ENCODE measurements around the gene FOXN4. TPM values are rescaled to one million over a fixed set of nuclear protein-coding genes. Genes with fewer than 3 reads are reported as not detected.
A peak's percentile ranks its signal among the peaks of the same experiment; 100 is the strongest.

The FOXN4 gene
- total RNA-seq, 1 experiment from 2014 or later = 0.52 TPM

DNA sequence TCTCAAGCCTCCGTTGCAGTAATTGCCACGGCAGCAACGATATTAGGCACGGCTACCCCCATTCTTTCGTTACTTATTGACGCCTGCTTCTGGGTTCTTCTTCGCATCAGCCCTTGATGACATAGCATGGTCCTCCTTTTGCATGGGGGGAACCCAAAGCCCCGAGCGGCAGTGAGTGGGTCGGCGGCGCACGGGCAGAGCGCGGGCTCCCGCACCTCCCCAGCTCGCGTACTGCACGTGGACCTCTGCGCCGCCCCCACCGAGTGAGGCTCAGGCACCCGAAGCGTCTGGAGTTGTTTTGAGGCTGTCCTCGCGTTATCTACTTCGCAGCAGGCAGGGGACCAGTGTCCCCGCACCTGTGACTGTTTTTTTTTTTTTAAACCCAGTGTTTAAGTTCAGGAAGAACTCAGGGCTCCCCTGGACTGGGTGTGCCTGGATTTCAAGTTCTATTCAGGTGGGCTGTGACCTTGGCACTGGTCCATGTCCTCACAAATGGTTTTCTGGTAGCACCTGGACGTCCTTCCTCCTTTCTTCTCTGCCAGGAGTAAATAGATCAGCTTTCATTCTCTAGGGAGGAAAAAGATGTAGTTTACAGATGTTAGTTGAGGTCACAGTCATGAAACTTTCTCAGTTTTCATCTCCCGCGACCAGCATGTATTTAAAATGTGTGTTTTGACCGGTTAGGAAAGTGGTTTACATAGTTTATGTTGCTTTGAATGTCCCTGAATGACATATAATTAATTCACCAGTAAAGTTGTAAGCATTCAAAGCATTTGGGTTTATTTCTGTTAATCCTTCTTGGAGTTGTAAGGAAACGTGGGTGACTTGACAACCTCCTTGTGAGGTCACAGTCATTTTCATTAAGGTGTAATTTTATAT lies 1.4 kb upstream of the FOXN4 start:
- peaks cover 2 to 17% of the 10 kb centered on the region in 2 experiments; a peak in 3 of 4 replicates for H3K4me1 ChIP-seq (ENCODE audit: control insufficient read depth in 1 of 2, insufficient read depth in 2 of 2, low read length in 2 of 2)
- H3K27ac ChIP-seq (ENCODE audit: low read depth, low read length) = no peak overlapping the region; the same call in 1 of the 2 replicates
- TF ChIP-seq SP1 (IDR thresholded peaks at IDR 0.05; ENCODE audit: low read depth) (no peak), MAX (IDR thresholded peaks at IDR 0.05) (peak; percentile 68), POLR2A (IDR thresholded peaks at IDR 0.05; ENCODE audit: borderline replicate concordance, extremely low read depth, insufficient read depth, insufficient read length) (no peak), ATF3 (IDR thresholded peaks at IDR 0.05) (no peak)
- peak overlapping the region; percentile 35 to 53 for H3K4me3 ChIP-seq (replicated peaks in 1 of 2; ENCODE audit: low read depth in 1 of 2, low read length in 2 of 2)
- H3K9ac ChIP-seq (ENCODE audit: low read length) = no peak overlapping the region
- DNase-seq (ENCODE audit: low read depth, low spot score) (no peak), ATAC-seq (peak; percentile 58)
- peak overlapping the region; percentile 70 for H2AFZ ChIP-seq (ENCODE audit: low read depth, low read length, poor library complexity, severe bottlenecking)
- no peaks in the 10 kb centered on the region for H4K20me1 ChIP-seq (ENCODE audit: insufficient read depth)
- peaks cover 15% of the 10 kb centered on the region; the same call in 1 of the 2 replicates for H3K27me3 ChIP-seq (ENCODE audit: insufficient read depth, low read length)
- RAD21 ChIA-PET (ENCODE audit: low non-redundant PET in 1 of 2, low total read pairs in 2 of 2, uncharacterized antibody in 2 of 2, unreplicated experiment in 2 of 2) = no interaction called here
- no peaks in the 10 kb centered on the region for H3K9me3 ChIP-seq (ENCODE audit: control insufficient read depth in 1 of 2, insufficient read depth in 1 of 2, low read depth in 1 of 2, low read length in 2 of 2)
- no peaks in the 10 kb centered on the region for H3K9me2 ChIP-seq (ENCODE audit: insufficient read depth)
- CTCF ChIA-PET = no interaction called here
- peak overlapping the region; percentile 80 for H3K4me2 ChIP-seq (ENCODE audit: low read length)
- intact Hi-C loops (cut with micrococcal nuclease) = no loop called here
- POLR2A ChIA-PET = no interaction called here
- BruUV-seq (replicated peaks) = no TSS peak
- H3K36me3 ChIP-seq (ENCODE audit: control insufficient read depth in 1 of 2, insufficient read depth in 2 of 2, low read length in 2 of 2) = no peaks in the 10 kb centered on the region
- H3K79me2 ChIP-seq (ENCODE audit: insufficient read depth, low read length) = no peaks in the 10 kb centered on the region

DNA sequence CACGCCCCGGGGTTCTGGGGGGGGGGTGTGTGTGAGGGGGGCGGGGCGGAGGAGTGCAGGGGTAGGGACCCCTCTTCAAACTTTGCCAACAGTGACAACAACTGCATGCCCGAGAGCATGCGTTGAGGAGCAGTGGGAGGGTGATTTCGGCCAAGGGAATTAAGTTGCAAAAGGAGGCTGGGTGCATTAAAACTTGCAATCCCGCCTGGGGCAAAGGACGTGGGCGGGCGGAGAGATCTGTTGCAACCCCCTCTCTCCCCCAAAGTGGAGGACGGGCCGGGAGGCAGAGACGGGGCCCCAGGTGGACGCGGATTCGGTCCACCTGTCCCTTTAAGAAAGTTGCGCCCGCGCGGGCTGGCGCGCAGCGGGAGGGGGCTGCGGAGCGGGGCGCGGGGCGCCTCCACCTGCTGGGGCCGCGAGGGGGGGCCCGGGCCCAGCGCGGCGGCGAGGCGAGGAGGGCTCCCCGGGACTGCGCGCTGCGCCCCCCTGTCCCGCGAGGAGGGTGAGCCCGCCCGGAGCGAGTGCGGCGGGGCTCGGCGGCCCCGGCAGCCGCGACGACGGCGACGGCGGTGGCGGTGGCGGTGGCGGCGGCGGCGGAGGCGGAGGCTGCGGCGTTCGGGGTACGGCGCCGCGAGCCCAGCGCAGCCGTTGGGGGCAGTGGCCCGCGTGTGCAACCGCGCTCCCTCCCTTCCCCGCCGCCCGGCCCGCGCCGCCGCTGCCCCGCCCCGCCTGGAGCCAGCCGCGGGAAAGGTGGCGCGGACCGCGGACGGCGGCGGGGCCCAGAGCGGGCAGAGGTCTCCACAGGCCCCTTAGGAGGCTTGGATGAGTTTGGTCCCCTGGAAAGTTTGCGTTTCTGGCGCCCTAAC lies 530 bp upstream of the FOXN4 start:
- intact Hi-C loops (cut with micrococcal nuclease) = no loop called here
- POLR2A ChIA-PET = interaction anchor here (1.5 kb wide), 1 partner anchor 155 kb away, joined by 4 read pairs; no protein-coding TSS in a partner anchor
- Histone ChIP-seq H4K20me1 (ENCODE audit: insufficient read depth) (no peaks in the 10 kb centered on the region), H2AFZ (ENCODE audit: low read depth, low read length, poor library complexity, severe bottlenecking) (peak overlapping the region; percentile 88), H3K27me3 (ENCODE audit: insufficient read depth, low read length) (peaks cover 15% of the 10 kb centered on the region; the same call in 1 of the 2 replicates), H3K4me1 (ENCODE audit: control insufficient read depth in 1 of 2, insufficient read depth in 2 of 2, low read length in 2 of 2) (peaks cover 2 to 17% of the 10 kb centered on the region in 2 experiments; a peak in 3 of 4 replicates), H3K9me2 (ENCODE audit: insufficient read depth) (no peaks in the 10 kb centered on the region), H3K9ac (ENCODE audit: low read length) (no peak overlapping the region), H3K27ac (ENCODE audit: low read depth, low read length) (peak overlapping the region; percentile 6; the same call in 1 of the 2 replicates), H3K79me2 (ENCODE audit: insufficient read depth, low read length) (no peaks in the 10 kb centered on the region), H3K36me3 (ENCODE audit: control insufficient read depth in 1 of 2, insufficient read depth in 2 of 2, low read length in 2 of 2) (no peaks in the 10 kb centered on the region), H3K4me2 (ENCODE audit: low read length) (peak overlapping the region; percentile 97), H3K9me3 (ENCODE audit: control insufficient read depth in 1 of 2, insufficient read depth in 1 of 2, low read depth in 1 of 2, low read length in 2 of 2) (no peaks in the 10 kb centered on the region), H3K4me3 (replicated peaks in 1 of 2; ENCODE audit: low read depth in 1 of 2, low read length in 2 of 2) (peak overlapping the region; percentile 52 to 61)
- DNase-seq (ENCODE audit: low read depth, low spot score) = no peak
- RAD21 ChIA-PET (ENCODE audit: low non-redundant PET in 1 of 2, low total read pairs in 2 of 2, uncharacterized antibody in 2 of 2, unreplicated experiment in 2 of 2) = no interaction called here
- CTCF ChIA-PET = interaction anchor here (1.3 kb wide), 1 partner anchor 123 kb away, joined by 4 read pairs; no protein-coding TSS in a partner anchor
- no TSS peak for BruUV-seq (replicated peaks)
- peak; percentile 74 for ATAC-seq
- no peak for TF ChIP-seq SP1 (IDR thresholded peaks at IDR 0.05; ENCODE audit: low read depth)
- TF ChIP-seq TCF7L2 (IDR thresholded peaks at IDR 0.05; ENCODE audit: borderline replicate concordance, extremely low read depth, insufficient read depth, insufficient read length) = peak; percentile 11
- TF ChIP-seq, protein P1, sequence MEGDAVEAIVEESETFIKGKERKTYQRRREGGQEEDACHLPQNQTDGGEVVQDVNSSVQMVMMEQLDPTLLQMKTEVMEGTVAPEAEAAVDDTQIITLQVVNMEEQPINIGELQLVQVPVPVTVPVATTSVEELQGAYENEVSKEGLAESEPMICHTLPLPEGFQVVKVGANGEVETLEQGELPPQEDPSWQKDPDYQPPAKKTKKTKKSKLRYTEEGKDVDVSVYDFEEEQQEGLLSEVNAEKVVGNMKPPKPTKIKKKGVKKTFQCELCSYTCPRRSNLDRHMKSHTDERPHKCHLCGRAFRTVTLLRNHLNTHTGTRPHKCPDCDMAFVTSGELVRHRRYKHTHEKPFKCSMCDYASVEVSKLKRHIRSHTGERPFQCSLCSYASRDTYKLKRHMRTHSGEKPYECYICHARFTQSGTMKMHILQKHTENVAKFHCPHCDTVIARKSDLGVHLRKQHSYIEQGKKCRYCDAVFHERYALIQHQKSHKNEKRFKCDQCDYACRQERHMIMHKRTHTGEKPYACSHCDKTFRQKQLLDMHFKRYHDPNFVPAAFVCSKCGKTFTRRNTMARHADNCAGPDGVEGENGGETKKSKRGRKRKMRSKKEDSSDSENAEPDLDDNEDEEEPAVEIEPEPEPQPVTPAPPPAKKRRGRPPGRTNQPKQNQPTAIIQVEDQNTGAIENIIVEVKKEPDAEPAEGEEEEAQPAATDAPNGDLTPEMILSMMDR (IDR thresholded peaks at IDR 0.05 in 2 of 3, conservative IDR thresholded peaks at IDR 0.05 in 1 of 3; ENCODE audit: borderline replicate concordance in 1 of 3, insufficient read depth in 1 of 3, low read depth in 2 of 3, low read length in 2 of 3) = no peak
- TF ChIP-seq POLR2AphosphoS5 (IDR thresholded peaks at IDR 0.05; ENCODE audit: low read depth, low read length) = no peak
- TF ChIP-seq, protein P2, sequence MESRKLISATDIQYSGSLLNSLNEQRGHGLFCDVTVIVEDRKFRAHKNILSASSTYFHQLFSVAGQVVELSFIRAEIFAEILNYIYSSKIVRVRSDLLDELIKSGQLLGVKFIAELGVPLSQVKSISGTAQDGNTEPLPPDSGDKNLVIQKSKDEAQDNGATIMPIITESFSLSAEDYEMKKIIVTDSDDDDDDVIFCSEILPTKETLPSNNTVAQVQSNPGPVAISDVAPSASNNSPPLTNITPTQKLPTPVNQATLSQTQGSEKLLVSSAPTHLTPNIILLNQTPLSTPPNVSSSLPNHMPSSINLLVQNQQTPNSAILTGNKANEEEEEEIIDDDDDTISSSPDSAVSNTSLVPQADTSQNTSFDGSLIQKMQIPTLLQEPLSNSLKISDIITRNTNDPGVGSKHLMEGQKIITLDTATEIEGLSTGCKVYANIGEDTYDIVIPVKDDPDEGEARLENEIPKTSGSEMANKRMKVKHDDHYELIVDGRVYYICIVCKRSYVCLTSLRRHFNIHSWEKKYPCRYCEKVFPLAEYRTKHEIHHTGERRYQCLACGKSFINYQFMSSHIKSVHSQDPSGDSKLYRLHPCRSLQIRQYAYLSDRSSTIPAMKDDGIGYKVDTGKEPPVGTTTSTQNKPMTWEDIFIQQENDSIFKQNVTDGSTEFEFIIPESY (IDR thresholded peaks at IDR 0.05; ENCODE audit: extremely low read depth, insufficient replicate concordance, low read length) = no peak
- TF ChIP-seq MAX (IDR thresholded peaks at IDR 0.05) = peak; percentile 20; the same call in 1 of the 2 replicates
- no peak for TF ChIP-seq YY1 (IDR thresholded peaks at IDR 0.05; ENCODE audit: extremely low read depth, insufficient replicate concordance, low read depth, low read length)

Measured in HCT116 (cell line).